GM23338 (cell line): ENCODE measurements around the gene PLXNA2. TPM values are rescaled to one million over a fixed set of nuclear protein-coding genes. Genes with fewer than 3 reads are reported as not detected.

Experiments used
- ATAC-seq: fragments of 200-7000 bp; cut with Tn5 transposase; 3 replicates; pipeline ENCODE4 v1.9.1; 2020
- DNase-seq: peaks from one replicate; pipeline ENCODE4 v3.0.0-alpha.2; 2015; ENCODE audit warnings: low spot score
- H2AFZ ChIP-seq: fragments of 200-600 bp; sonication (generic); 2 replicates; pipeline ENCODE4 v1.8.0; 2016; ENCODE audit warnings: antibody characterized with exemption, mild to moderate bottlenecking, moderate library complexity
- H3F3A ChIP-seq: fragments of 200-600 bp; sonication (generic); replicated peaks from 2 replicates; pipeline ENCODE4 v1.8.0; 2017; ENCODE audit warnings: antibody characterized with exemption, mixed run types, low read depth
- H3K27ac ChIP-seq: fragments of 200-600 bp; sonication (generic); 2 replicates; pipeline ENCODE4 v1.6.1; 2016; ENCODE audit warnings: low read depth
- H3K27me3 ChIP-seq: fragments of 200-600 bp; sonication (generic); 2 replicates; pipeline ENCODE4 v1.8.0; 2016; ENCODE audit warnings: mild to moderate bottlenecking, mixed run types, moderate library complexity; ENCODE audit not compliant: insufficient read depth
- H3K36me3 ChIP-seq: fragments of 200-600 bp; sonication (generic); 2 replicates; pipeline ENCODE4 v1.8.0; 2016; ENCODE audit warnings: mild to moderate bottlenecking; ENCODE audit not compliant: insufficient read depth
- H3K4me1 ChIP-seq: fragments of 200-600 bp; sonication (generic); 2 replicates; pipeline ENCODE4 v1.8.0; 2016; ENCODE audit warnings: mild to moderate bottlenecking, moderate library complexity; ENCODE audit not compliant: insufficient read depth
- H3K4me2 ChIP-seq: fragments of 200-600 bp; sonication (generic); 2 replicates; pipeline ENCODE4 v1.7.1; 2017; ENCODE audit warnings: mixed run types
- H3K4me3 ChIP-seq: fragments of 200-600 bp; sonication (generic); 2 replicates; pipeline ENCODE4 v1.6.1; 2016; ENCODE audit warnings: mixed run types
- H3K79me2 ChIP-seq: fragments of 200-600 bp; sonication (generic); replicated peaks from 2 replicates; pipeline ENCODE4 v1.8.0; 2017; ENCODE audit warnings: mild to moderate bottlenecking; ENCODE audit not compliant: insufficient read depth
- H3K9me2 ChIP-seq: fragments of 200-600 bp; sonication (generic); 2 replicates; pipeline ENCODE4 v1.8.0; 2017; ENCODE audit not compliant: insufficient read depth
- H4K20me1 ChIP-seq: fragments of 200-600 bp; sonication (generic); replicated peaks from 2 replicates; pipeline ENCODE4 v1.8.0; 2017; ENCODE audit warnings: mild to moderate bottlenecking; ENCODE audit not compliant: insufficient read depth
- H3K27ac Mint-ChIP-seq: 2 replicates; pipeline ENCODE4 v1.8.0; 2020; ENCODE audit warnings: inconsistent platforms, mild to moderate bottlenecking, moderate library complexity, mixed read lengths
- H3K27me3 Mint-ChIP-seq: 3 replicates; pipeline ENCODE4 v1.8.0; 2022; ENCODE audit warnings: low read depth, mild to moderate bottlenecking, moderate library complexity, mixed read lengths, inconsistent platforms; ENCODE audit not compliant: insufficient read depth, poor library complexity
- H3K36me3 Mint-ChIP-seq: 3 replicates; pipeline ENCODE4 v1.8.0; 2021; ENCODE audit warnings: low read depth, mild to moderate bottlenecking, inconsistent platforms, moderate library complexity, mixed read lengths
- H3K4me1 Mint-ChIP-seq: 3 replicates; pipeline ENCODE4 v1.8.0; 2020; ENCODE audit warnings: mild to moderate bottlenecking, inconsistent platforms, mixed read lengths
- H3K4me3 Mint-ChIP-seq: 3 replicates; pipeline ENCODE4 v1.8.0; 2021; ENCODE audit warnings: moderate library complexity, mild to moderate bottlenecking, inconsistent platforms, mixed read lengths
- H3K9me3 Mint-ChIP-seq: 3 replicates; pipeline ENCODE4 v1.8.0; 2020; ENCODE audit warnings: moderate library complexity, mild to moderate bottlenecking, inconsistent platforms, mixed read lengths
- CTCF ChIP-seq, 2 experiments: fragments of 200-600 bp in 1 of 2; sonication (generic) in 1 of 2; conservative IDR thresholded peaks; 2 replicates each; pipeline versions ENCODE4 v1.5.1 to v1.6.1; 2016 to 2017; ENCODE audit warnings: antibody characterized with exemption in 2 of 2, low read depth in 2 of 2, mild to moderate bottlenecking in 2 of 2, moderate library complexity in 1 of 2
- ETS1 ChIP-seq: IDR thresholded peaks from 2 replicates; pipeline ENCODE4 v1.6.1; 2016; ENCODE audit warnings: antibody characterized with exemption
- EZH2 ChIP-seq: fragments of 200-600 bp; sonication (generic); IDR thresholded peaks from one replicate; pipeline ENCODE4 v1.8.0; 2017; ENCODE audit warnings: antibody characterized with exemption, mild to moderate bottlenecking, low read depth; ENCODE audit not compliant: unreplicated experiment
- JUNB ChIP-seq: IDR thresholded peaks from one replicate; pipeline ENCODE4 v1.6.1; 2016; ENCODE audit warnings: antibody characterized with exemption; ENCODE audit not compliant: unreplicated experiment
- NANOG ChIP-seq: IDR thresholded peaks from 2 replicates; pipeline ENCODE4 v1.6.1; 2016; ENCODE audit warnings: antibody characterized with exemption, borderline replicate concordance
- POLR2AphosphoS5 ChIP-seq: IDR thresholded peaks from 2 replicates; pipeline ENCODE4 v1.6.1; 2016; ENCODE audit warnings: antibody characterized with exemption, low read depth
- REST ChIP-seq: IDR thresholded peaks from one replicate; pipeline ENCODE4 v1.6.1; 2018; ENCODE audit warnings: antibody characterized with exemption; ENCODE audit not compliant: unreplicated experiment
- STAT1 ChIP-seq: IDR thresholded peaks from one replicate; pipeline ENCODE4 v1.6.1; 2016; ENCODE audit warnings: antibody characterized with exemption; ENCODE audit not compliant: unreplicated experiment
- ZNF331 ChIP-seq: fragments of 250-450 bp; sonication (Bioruptor Pico); IDR thresholded peaks from 2 replicates; pipeline ENCODE4 v1.5.0; 2020; ENCODE audit warnings: low read depth, mild to moderate bottlenecking, moderate library complexity
- ZNF462 ChIP-seq: fragments of 250-450 bp; sonication (Bioruptor Pico); IDR thresholded peaks from 2 replicates; pipeline ENCODE4 v1.5.0; 2020; ENCODE audit warnings: mild to moderate bottlenecking, moderate library complexity
- polyA plus RNA-seq: library from polyadenylated mRNA; unstranded; fragments of >200 nt; fragmentation: Nextera tagmentation; extraction: Ambion mirVana; gene quantifications from 2 replicates; pipeline ENCODE4 v1.2.1, GENCODE V29; 2016
- total RNA-seq: library from RNA; depleted of rRNA; stranded (reverse); fragments of >200 nt; shearing (Covaris generic); gene quantifications from 2 replicates; pipeline ENCODE4 v1.2.3, GENCODE V29; 2014

Gene PLXNA2
- total and polyA plus RNA-seq, 2 experiments from 2014 or later = 0.40 to 1.8 TPM

GRCh38 chr1:208118841-208119606 lies 125.2 kb downstream of the PLXNA2 start (continued):
- TF ChIP-seq ETS1 = no peak

- peaks cover 4% of the 10 kb centered on the region for H3K27me3 Mint-ChIP-seq
- H3K27ac ChIP-seq = no peak overlapping the region
- no peaks in the 10 kb centered on the region for H3K27me3 ChIP-seq
- no peak overlapping the region for H3K4me3 Mint-ChIP-seq
- H3K36me3 Mint-ChIP-seq = no peaks in the 10 kb centered on the region
- no peak overlapping the region for H3K4me2 ChIP-seq
- no peaks in the 10 kb centered on the region for H4K20me1 ChIP-seq
- ATAC-seq (no peak), DNase-seq (no peak)
- H3K27ac Mint-ChIP-seq = no peak overlapping the region
- peaks cover 5% of the 10 kb centered on the region; the same call in 1 of the 2 replicates for H3K4me1 ChIP-seq
- no peaks in the 10 kb centered on the region for H3K36me3 ChIP-seq
- H3K9me3 Mint-ChIP-seq = no peaks in the 10 kb centered on the region
- peaks cover 7% of the 10 kb centered on the region for H3K4me1 Mint-ChIP-seq
- no peak overlapping the region for H2AFZ ChIP-seq
- no peaks in the 10 kb centered on the region for H3K9me2 ChIP-seq
- no peak overlapping the region for H3K4me3 ChIP-seq
- H3K79me2 ChIP-seq = no peaks in the 10 kb centered on the region
- H3F3A ChIP-seq = no peaks in the 10 kb centered on the region
- no peak for TF ChIP-seq ETS1
- TF ChIP-seq ZNF331 (CRISPR knock-in tag) = no peak
- no peak for TF ChIP-seq CTCF (conservative IDR thresholded peaks at IDR 0.05; ENCODE audit: low read depth in 2 of 2)
- no peak for TF ChIP-seq REST
- no peak for TF ChIP-seq STAT1
- no peak for TF ChIP-seq JUNB
- no peak for TF ChIP-seq POLR2AphosphoS5
- no peak for TF ChIP-seq ZNF462 (CRISPR knock-in tag)
- TF ChIP-seq NANOG = no peak
- TF ChIP-seq EZH2 = no peak
Observed at GRCh38 chr1:208118306-208118705, 125.9 kb downstream of the PLXNA2 start.
